HepG2 (cell line): Measurements from ENCODE around the gene PBX1. TPM values are rescaled to one million over a fixed set of nuclear protein-coding genes. Genes with fewer than 3 reads are reported as not detected.

Experiments used
- ATAC-seq: fragments of 200-7000 bp; cut with Tn5 transposase; 3 replicates; pipeline ENCODE4 v1.9.1; 2020; ENCODE audit warnings: mild to moderate bottlenecking, moderate library complexity
- BruUV-seq: library from RNA; stranded (reverse); fragments of 400-500 nt; replicated peaks from 2 replicates; lab custom pipeline; 2021; lab: Mats Ljungman, UMichigan
- CTCF ChIA-PET: fragments of 300-600 bp; formaldehyde crosslinking; extraction: SDS; loops from one replicate; lab custom pipeline; 2021; ENCODE audit warnings: low total read pairs, inconsistent platforms, low intra/inter-chr PET ratio; lab: Yijun Ruan, JAX
- POLR2A ChIA-PET: fragments of 350-600 bp; sonication (Branson Sonifier 250); formaldehyde crosslinking; loops from one replicate; lab custom pipeline; 2020; ENCODE audit warnings: antibody characterized with exemption, inconsistent platforms; lab: Yijun Ruan, JAX
- DNase-seq: peaks from one replicate; pipeline ENCODE4 v3.0.0-alpha.2; 2015; ENCODE audit warnings: low spot score
- FAIRE-seq: peaks from 3 replicates; lab custom pipeline; 2011; peaks lifted over from hg19 to GRCh38; lab: Jason Lieb, UNC
- H2AFZ ChIP-seq: one replicate; pipeline ENCODE4 v1.6.1; 2011; ENCODE audit warnings: low read length, inconsistent platforms
- H3K27ac ChIP-seq: fragments of 300-600 bp; 3 replicates; pipeline ENCODE4 v1.8.0; 2011; ENCODE audit warnings: mixed run types, mild to moderate bottlenecking, mixed read lengths, low read length, inconsistent platforms; ENCODE audit not compliant: insufficient read depth; ENCODE audit errors: extremely low read length
- H3K27me3 ChIP-seq, 2 experiments: fragments of 200-600 bp in 1 of 2; 2 replicates in 1 of 2; 3 replicates in 1 of 2; pipeline versions ENCODE4 v1.6.0 to v1.8.0; 2011; ENCODE audit warnings: low read length in 2 of 2, mild to moderate bottlenecking in 2 of 2, moderate library complexity in 2 of 2, inconsistent platforms in 1 of 2; ENCODE audit not compliant: insufficient read depth in 2 of 2, control insufficient read depth in 1 of 2
- H3K36me3 ChIP-seq, 2 experiments: fragments of 200-600 bp in 1 of 2; replicated peaks in 1 of 2; 2 replicates in 1 of 2; 3 replicates in 1 of 2; pipeline versions ENCODE4 v1.5.1 to v1.8.0; 2011; ENCODE audit warnings: low read length in 2 of 2, inconsistent platforms in 1 of 2; ENCODE audit not compliant: insufficient read depth in 2 of 2, control insufficient read depth in 1 of 2
- H3K4me1 ChIP-seq: 2 replicates; pipeline ENCODE4 v1.5.1; 2012; ENCODE audit warnings: low read length, inconsistent platforms; ENCODE audit not compliant: insufficient read depth
- H3K4me2 ChIP-seq: 2 replicates; pipeline ENCODE4 v1.6.0; 2011; ENCODE audit warnings: low read depth, low read length, inconsistent platforms
- H3K4me3 ChIP-seq, 3 experiments: fragments of 200-600 bp in 1 of 3; sonication (generic), shearing (Covaris generic) in 1 of 3; replicated peaks in 1 of 3; 2 replicates each; pipeline ENCODE4 v1.5.1; 2011 to 2016; ENCODE audit warnings: low read length in 3 of 3, inconsistent platforms in 2 of 3, low read depth in 2 of 3, mild to moderate bottlenecking in 2 of 3, control low read depth in 1 of 3, mixed read lengths in 1 of 3; ENCODE audit not compliant: insufficient read depth in 1 of 3
- H3K79me2 ChIP-seq: one replicate; pipeline ENCODE4 v1.6.1; 2011; ENCODE audit warnings: low read length, inconsistent platforms; ENCODE audit not compliant: insufficient read depth
- H3K9ac ChIP-seq: 2 replicates; pipeline ENCODE4 v1.6.0; 2011; ENCODE audit warnings: mild to moderate bottlenecking, low read depth, low read length, inconsistent platforms; ENCODE audit not compliant: insufficient read depth
- H3K9me3 ChIP-seq: 2 replicates; pipeline ENCODE4 v1.5.1; 2012; ENCODE audit warnings: mild to moderate bottlenecking, low read length
- H4K20me1 ChIP-seq: 2 replicates; pipeline ENCODE4 v1.6.0; 2011; ENCODE audit warnings: inconsistent platforms, mild to moderate bottlenecking, low read length, moderate library complexity; ENCODE audit not compliant: insufficient read depth
- BRF2 ChIP-seq: sonication (generic); formaldehyde crosslinking; IDR thresholded peaks from 2 replicates; pipeline ENCODE4 v1.8.1; 2022; ENCODE audit warnings: mild to moderate bottlenecking, missing genetic modification reagents
- CREM ChIP-seq, 2 experiments: sonication (generic) in 1 of 2; formaldehyde crosslinking in 1 of 2; IDR thresholded peaks; 2 replicates each; pipeline versions ENCODE4 v1.4.0 to v1.6.1; 2016 to 2020; ENCODE audit warnings: antibody characterized with exemption in 1 of 2, mild to moderate bottlenecking in 1 of 2, missing genetic modification reagents in 1 of 2
- CTCF ChIP-seq: sonication (generic); formaldehyde crosslinking; IDR thresholded peaks from 2 replicates; pipeline ENCODE4 v1.5.0; 2020; ENCODE audit warnings: mild to moderate bottlenecking, missing genetic modification reagents, moderate library complexity
- FOXO4 ChIP-seq: sonication (generic); formaldehyde crosslinking; conservative IDR thresholded peaks from 2 replicates; pipeline ENCODE4 v1.8.1; 2023; ENCODE audit warnings: missing genetic modification reagents
- JUN ChIP-seq: sonication (generic); formaldehyde crosslinking; IDR thresholded peaks from 2 replicates; pipeline ENCODE4 v1.4.0; 2020; ENCODE audit warnings: mild to moderate bottlenecking, missing genetic modification reagents
- MED8 ChIP-seq: sonication (generic); formaldehyde crosslinking; IDR thresholded peaks from 2 replicates; pipeline ENCODE4 v1.8.1; 2023; ENCODE audit warnings: mild to moderate bottlenecking, missing genetic modification reagents; ENCODE audit not compliant: insufficient replicate concordance
- NR1H2 ChIP-seq: sonication (generic); formaldehyde crosslinking; IDR thresholded peaks from 2 replicates; pipeline ENCODE4 v1.8.1; 2022; ENCODE audit warnings: low read depth, missing genetic modification reagents, borderline replicate concordance
- NRL ChIP-seq: sonication (generic); formaldehyde crosslinking; IDR thresholded peaks from 2 replicates; pipeline ENCODE4 v1.5.0; 2020; ENCODE audit warnings: missing genetic modification reagents, mild to moderate bottlenecking, moderate library complexity, borderline replicate concordance
- REST ChIP-seq, 2 experiments: IDR thresholded peaks; 2 replicates each; pipeline ENCODE4 v1.6.1; 2011 to 2012; ENCODE audit warnings: low read length in 2 of 2, borderline replicate concordance in 1 of 2, low read depth in 1 of 2, mild to moderate bottlenecking in 1 of 2, moderate library complexity in 1 of 2
- RFX3 ChIP-seq: IDR thresholded peaks from 2 replicates; pipeline ENCODE4 v1.6.1; 2016; ENCODE audit warnings: missing biosample characterization, missing genetic modification reagents
- USF2 ChIP-seq, 2 experiments: sonication (generic) in 1 of 2; formaldehyde crosslinking in 1 of 2; IDR thresholded peaks; 2 replicates each; pipeline versions ENCODE4 v1.5.1 to v1.6.1; 2011 to 2020; ENCODE audit warnings: borderline replicate concordance in 1 of 2, low read depth in 1 of 2, low read length in 1 of 2, mild to moderate bottlenecking in 1 of 2, missing genetic modification reagents in 1 of 2, moderate library complexity in 1 of 2
- ZNF12 ChIP-seq: sonication (generic); formaldehyde crosslinking; IDR thresholded peaks from 2 replicates; pipeline ENCODE4 v1.5.0; 2020; ENCODE audit warnings: missing genetic modification reagents
- ZSCAN30 ChIP-seq: sonication (generic); formaldehyde crosslinking; IDR thresholded peaks from 2 replicates; pipeline ENCODE4 v1.5.0; 2020; ENCODE audit warnings: mild to moderate bottlenecking, missing genetic modification reagents
- WGBS: methylation state at CpG from one replicate; pipeline ENCODE4 v1.1.6; 2017; ENCODE audit warnings: low lambda C conversion rate; 5-methylcytosine and 5-hydroxymethylcytosine counted together
- in situ Hi-C: cut with HindIII; loops from 2 replicates; pipeline ENCODE4 v1.10.0; 2017; ENCODE audit warnings: low pct_unique_long_range_greater_than_20kb; ENCODE audit not compliant: extremely low pct_ligation_motif_present
- intact Hi-C: fragments of 100-400 bp; cut with micrococcal nuclease; formaldehyde crosslinking; loops from one replicate; pipeline ENCODE4 v1.10.0; 2022; ENCODE audit not compliant: unreplicated experiment
- polyA plus RNA-seq, 8 experiments: library from polyadenylated mRNA; depleted of rRNA in 3 of 8; stranded (reverse) in 7 of 8; unstranded in 1 of 8; fragments of >200 nt; fragmentation: Illumina TruSeq in 4 of 8; extraction: Trizol in 4 of 8; gene quantifications; 2 replicates each; pipeline versions ENCODE4 v1.2.1 to v1.2.3, GENCODE V29; 2011 to 2016; ENCODE audit warnings: low read depth in 4 of 8, missing spikeins in 1 of 8, mixed read lengths in 1 of 8; ENCODE audit not compliant: insufficient read depth in 1 of 8
- total RNA-seq, 5 experiments: library from RNA; depleted of rRNA; stranded (reverse); fragments of >200 nt; fragmentation: Illumina TruSeq; extraction: Trizol; gene quantifications; 2 replicates each; pipeline ENCODE4 v1.2.3, GENCODE V29; 2016; ENCODE audit warnings: low read depth in 1 of 5

Gene PBX1
- total and polyA plus RNA-seq, 2 of the 13 experiments (the other 11 are each of a cell fraction or from before 2014, with no cell fraction given), result 0.24 TPM; not detected in 1

GRCh38 chr1:164836614-164837018, 277.6 kb downstream of the PBX1 start:
- no peaks in the 10 kb centered on the region for H3K79me2 ChIP-seq
- ChIA-PET CTCF (no interaction called here), POLR2A (no interaction called here)
- 18% methylated on average over 7 of the region's 7 CpGs for WGBS
- H3K27ac ChIP-seq, result no peak overlapping the region
- no peak for DNase-seq
- no TSS peak for BruUV-seq
- H3K4me3 ChIP-seq, result no peak overlapping the region
- in situ Hi-C loops (no loop called here), intact Hi-C loops (no loop called here)
- no peaks in the 10 kb centered on the region for H3K27me3 ChIP-seq
- H3K9me3 ChIP-seq, result no peaks in the 10 kb centered on the region
- ATAC-seq, result no peak
- no peak overlapping the region for H3K9ac ChIP-seq
- H3K4me2 ChIP-seq, result no peak overlapping the region
- no peak overlapping the region for H2AFZ ChIP-seq
- no peak for FAIRE-seq
- no peaks in the 10 kb centered on the region for H3K36me3 ChIP-seq
- H4K20me1 ChIP-seq, result no peaks in the 10 kb centered on the region
- no peaks in the 10 kb centered on the region for H3K4me1 ChIP-seq
- TF ChIP-seq CREM (IDR thresholded peaks at IDR 0.05) (no peak), CREM (CRISPR knock-in tag; IDR thresholded peaks at IDR 0.05) (no peak), ZNF12 (CRISPR knock-in tag) (no peak), REST (IDR thresholded peaks at IDR 0.05; ENCODE audit: borderline replicate concordance in 1 of 2, low read depth in 1 of 2, low read length in 2 of 2) (no peak), USF2 (IDR thresholded peaks at IDR 0.05; ENCODE audit: low read depth, low read length) (no peak), USF2 (CRISPR knock-in tag; IDR thresholded peaks at IDR 0.05; ENCODE audit: borderline replicate concordance) (no peak), RFX3 (CRISPR knock-in tag) (no peak), MED8 (CRISPR knock-in tag) (no peak), CTCF (no peak), JUN (no peak), BRF2 (no peak), NR1H2 (CRISPR knock-in tag) (no peak), ZSCAN30 (CRISPR knock-in tag) (no peak), NRL (no peak), FOXO4 (CRISPR knock-in tag) (no peak)
